Measurements from ENCODE around the gene KRTAP13-4.

DNA sequence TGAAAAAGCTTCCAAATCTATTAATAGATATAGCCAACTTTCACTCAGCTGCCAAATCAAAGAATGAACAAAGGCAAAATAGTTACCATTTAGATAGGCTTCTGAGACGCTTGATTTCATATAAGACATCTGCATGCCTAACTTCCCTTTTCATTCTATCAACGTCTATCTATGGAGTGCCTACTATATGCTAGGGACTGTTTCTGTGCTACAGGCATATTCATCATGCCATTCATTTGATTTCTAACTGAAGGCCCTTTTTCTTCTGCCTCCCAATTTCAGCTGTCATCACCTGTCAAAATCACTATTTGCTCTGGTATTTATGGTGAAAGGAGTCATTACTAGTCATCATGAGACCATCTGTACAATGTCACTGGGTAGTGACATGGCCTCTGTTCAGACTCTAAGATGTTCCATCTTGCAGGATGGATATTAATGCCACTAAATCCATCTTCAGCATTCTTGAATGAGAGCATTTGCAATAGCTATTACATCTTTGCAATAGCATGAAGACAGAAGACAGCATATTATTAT lies 38.5 kb upstream of the KRTAP13-4 start:
- no peak for TF ChIP-seq YY1 (IDR thresholded peaks at IDR 0.05; ENCODE audit: insufficient read depth, insufficient read length)
- no peak for TF ChIP-seq ZNF274 (IDR thresholded peaks at IDR 0.05; ENCODE audit: low read depth, low read length)
- no peak for TF ChIP-seq SUZ12 (IDR thresholded peaks at IDR 0.05; ENCODE audit: extremely low read depth, insufficient read depth, insufficient read length)
